GM12878 (cell line): ENCODE measurements around the gene TAF4. TPM values are rescaled to one million over a fixed set of nuclear protein-coding genes. Genes with fewer than 3 reads are reported as not detected.

Experiments used
- ATAC-seq: fragments of 200-7000 bp; cut with Tn5 transposase; 3 replicates; pipeline ENCODE4 v1.9.1; 2020; ENCODE audit warnings: mild to moderate bottlenecking, moderate library complexity
- BruUV-seq: library from RNA; stranded (reverse); fragments of 400-500 nt; replicated peaks from 2 replicates; lab custom pipeline; 2021; lab: Mats Ljungman, UMichigan
- CTCF ChIA-PET: fragments of 300-600 bp; sonication (Branson Sonifier 250); formaldehyde crosslinking; extraction: SDS; loops from one replicate; lab custom pipeline; 2021; ENCODE audit warnings: inconsistent platforms; lab: Yijun Ruan, JAX
- POLR2A ChIA-PET: fragments of 350-600 bp; formaldehyde crosslinking; extraction: SDS; loops from one replicate; lab custom pipeline; 2021; ENCODE audit warnings: inconsistent platforms; lab: Charles Lee
- RAD21 ChIA-PET: fragments of 300-600 bp; sonication (Branson Sonifier 250); formaldehyde crosslinking; loops from one replicate; lab custom pipeline; 2023; ENCODE audit warnings: antibody characterized with exemption; ENCODE audit not compliant: unreplicated experiment; lab: Charles Lee
- SMC1A ChIA-PET: fragments of 300-600 bp; sonication (Branson Sonifier 250); formaldehyde crosslinking; loops from one replicate; lab custom pipeline; 2023; ENCODE audit not compliant: unreplicated experiment, uncharacterized antibody; lab: Charles Lee
- DNase-seq: peaks from one replicate; pipeline ENCODE4 v3.0.0-alpha.2; 2011; ENCODE audit warnings: low read depth, low spot score
- FAIRE-seq: peaks from 3 replicates; lab custom pipeline; 2011; peaks lifted over from hg19 to GRCh38; lab: Jason Lieb, UNC
- H2AFZ ChIP-seq: 2 replicates; pipeline ENCODE4 v1.6.0; 2011; ENCODE audit warnings: low read depth, low read length, control low read depth; ENCODE audit not compliant: control insufficient read depth
- H3K27ac ChIP-seq: 2 replicates; pipeline ENCODE4 v1.5.1; 2011; ENCODE audit warnings: control low read depth; ENCODE audit not compliant: control insufficient read depth, insufficient read depth
- H3K27me3 ChIP-seq, 2 experiments: replicated peaks in 1 of 2; 2 replicates each; pipeline versions ENCODE4 v1.6.0 to v1.6.1; 2011; ENCODE audit warnings: low read length in 1 of 2; ENCODE audit not compliant: control insufficient read depth in 2 of 2, insufficient read depth in 2 of 2
- H3K36me3 ChIP-seq, 2 experiments: 2 replicates each; pipeline ENCODE4 v1.5.1; 2011; ENCODE audit warnings: low read length in 1 of 2; ENCODE audit not compliant: control insufficient read depth in 2 of 2, insufficient read depth in 2 of 2
- H3K4me1 ChIP-seq: 2 replicates; pipeline ENCODE4 v1.6.1; 2011; ENCODE audit warnings: mild to moderate bottlenecking, low read length, moderate library complexity, mixed read lengths; ENCODE audit not compliant: control insufficient read depth, insufficient read depth
- H3K4me2 ChIP-seq: 2 replicates; pipeline ENCODE4 v1.6.0; 2011; ENCODE audit warnings: control low read depth; ENCODE audit not compliant: control insufficient read depth, insufficient read depth
- H3K4me3 ChIP-seq: fragments of 200-600 bp; sonication (generic); 2 replicates; pipeline ENCODE4 v1.5.1; 2016
- H3K79me2 ChIP-seq: 2 replicates; pipeline ENCODE4 v1.6.0; 2011; ENCODE audit warnings: low read length; ENCODE audit not compliant: control insufficient read depth, insufficient read depth
- H3K9ac ChIP-seq: 2 replicates; pipeline ENCODE4 v1.8.0; 2011; ENCODE audit warnings: low read length, control low read depth, mixed read lengths; ENCODE audit not compliant: control insufficient read depth, insufficient read depth
- H3K9me3 ChIP-seq: replicated peaks from 3 replicates; pipeline ENCODE4 v1.5.1; 2011; ENCODE audit warnings: mild to moderate bottlenecking, low read length; ENCODE audit not compliant: control insufficient read depth, insufficient read depth
- H4K20me1 ChIP-seq: 2 replicates; pipeline ENCODE4 v1.6.0; 2011; ENCODE audit not compliant: control insufficient read depth, insufficient read depth
- ASH2L ChIP-seq: fragments of 300-600, 200-600 bp; sonication (generic); IDR thresholded peaks from 2 replicates; pipeline ENCODE4 v1.6.1; 2017; ENCODE audit warnings: low read depth, mild to moderate bottlenecking, borderline replicate concordance
- BRCA1 ChIP-seq: IDR thresholded peaks from 2 replicates; pipeline ENCODE4 v1.6.1; 2011; ENCODE audit warnings: low read depth, low read length, improper control_type of control experiment
- FOXM1 ChIP-seq: IDR thresholded peaks from 2 replicates; pipeline ENCODE4 v1.6.1; 2012; ENCODE audit warnings: low read depth, mild to moderate bottlenecking, inconsistent platforms, low read length, moderate library complexity
- MAX ChIP-seq: IDR thresholded peaks from 2 replicates; pipeline ENCODE4 v1.6.1; 2012; ENCODE audit warnings: low read depth, low read length, improper control_type of control experiment
- MEF2A ChIP-seq: IDR thresholded peaks from 2 replicates; pipeline ENCODE4 v1.6.1; 2011; ENCODE audit warnings: low read depth, mild to moderate bottlenecking, low read length, moderate library complexity; ENCODE audit not compliant: insufficient read depth
- PAX5 ChIP-seq: IDR thresholded peaks from 2 replicates; pipeline ENCODE4 v1.6.1; 2011; ENCODE audit warnings: low read depth, low read length, borderline replicate concordance
- POLR2A ChIP-seq: IDR thresholded peaks from 2 replicates; pipeline ENCODE4 v1.6.1; 2011; ENCODE audit warnings: low read depth, mild to moderate bottlenecking, low read length
- POLR2AphosphoS5 ChIP-seq: IDR thresholded peaks from 2 replicates; pipeline ENCODE4 v1.6.1; 2011; ENCODE audit warnings: mild to moderate bottlenecking, low read length, inconsistent platforms
- RUNX3 ChIP-seq: IDR thresholded peaks from 2 replicates; pipeline ENCODE4 v1.6.1; 2012; ENCODE audit warnings: low read length, inconsistent platforms
- ZNF384 ChIP-seq: IDR thresholded peaks from 2 replicates; pipeline ENCODE4 v1.6.1; 2012; ENCODE audit warnings: low read depth, mild to moderate bottlenecking, low read length, improper control_type of control experiment, borderline replicate concordance
- WGBS: methylation state at CpG from one replicate; pipeline ENCODE4 v1.1.6; 2016; ENCODE audit warnings: low lambda C conversion rate; ENCODE audit not compliant: insufficient replicate concordance, insufficient coverage; ENCODE audit errors: missing lambda C conversion rate; 5-methylcytosine and 5-hydroxymethylcytosine counted together
- in situ Hi-C: fragments of 300-500 bp; cut with MboI; formaldehyde crosslinking; loops from 9 replicates; pipeline ENCODE4 v1.14.3; 2018; ENCODE audit warnings: mixed read lengths
- intact Hi-C: fragments of 100-400 bp; cut with micrococcal nuclease; formaldehyde crosslinking; loops from one replicate; pipeline ENCODE4 v1.14.2; 2022; ENCODE audit not compliant: unreplicated experiment
- polyA plus RNA-seq, 11 experiments: library from polyadenylated mRNA; depleted of rRNA in 4 of 11; unstranded in 6 of 11; stranded (reverse) in 5 of 11; fragments of >200 nt; fragmentation: Nextera tagmentation in 4 of 11; fragmentation: Illumina TruSeq in 1 of 11; extraction: Ambion mirVana in 4 of 11; extraction: Trizol in 1 of 11; gene quantifications; 1 replicate in 1 of 11; 2 replicates in 10 of 11; pipeline versions ENCODE4 v1.2.1 to v1.2.3, GENCODE V29; 2011 to 2016; ENCODE audit warnings: inconsistent platforms in 2 of 11, missing spikeins in 2 of 11, low read depth in 1 of 11
- total RNA-seq, 4 experiments: library from RNA; depleted of rRNA in 3 of 4; stranded (reverse); fragments of >200 nt in 3 of 4; fragmentation: Illumina TruSeq in 1 of 4; extraction: Trizol in 1 of 4; gene quantifications; 2 replicates each; pipeline versions ENCODE4 v1.2.1 to v1.2.3, GENCODE V29; 2013 to 2021

TAF4 gene
- total and polyA plus RNA-seq, 10 of the 15 experiments (the other 5 are each of a cell fraction or from before 2014, with no cell fraction given) = 0.39 to 16.9 (median 3.4) TPM

- no peak overlapping the region for H3K4me3 ChIP-seq
- ATAC-seq = no peak
- H3K4me2 ChIP-seq = no peak overlapping the region
- intact Hi-C loops (no loop called here), in situ Hi-C loops (loop anchor here (25.0 kb wide), 1 partner anchor 363 kb away; the partner anchor contains the start of gene RPS21)
- ChIA-PET SMC1A (no interaction called here), CTCF (no interaction called here), RAD21 (no interaction called here), POLR2A (no interaction called here)
- H3K27me3 ChIP-seq = no peaks in the 10 kb centered on the region
- 91% methylated on average over 11 of the region's 11 CpGs for WGBS
- no peak overlapping the region for H2AFZ ChIP-seq
- no peak overlapping the region for H3K9ac ChIP-seq
- no peak for DNase-seq
- H3K4me1 ChIP-seq = peaks cover 20% of the 10 kb centered on the region
- H3K79me2 ChIP-seq = peaks cover 27% of the 10 kb centered on the region
- H3K9me3 ChIP-seq = no peaks in the 10 kb centered on the region; the same call in 2 of the 3 replicates
- FAIRE-seq = no peak
- no TSS peak for BruUV-seq
- H4K20me1 ChIP-seq = no peaks in the 10 kb centered on the region
- no peak overlapping the region for H3K27ac ChIP-seq
- no peak for TF ChIP-seq POLR2AphosphoS5
- no peak for TF ChIP-seq POLR2A
- TF ChIP-seq MAX = no peak
- no peak for TF ChIP-seq ZNF384
- no peak for TF ChIP-seq PAX5
- TF ChIP-seq FOXM1 = no peak
- no peak for TF ChIP-seq BRCA1
- no peak for TF ChIP-seq ASH2L
- no peak for TF ChIP-seq MEF2A
- TF ChIP-seq RUNX3 = no peak
- peaks cover 0 to 2% of the 10 kb centered on the region in 2 experiments; a peak in 2 of 4 replicates for H3K36me3 ChIP-seq
Observed at GRCh38 chr20:62023935-62024334, 41.7 kb downstream of the TAF4 start.
